HepG2 (cell line): ENCODE measurements around the gene LHFPL6. TPM values are rescaled to one million over a fixed set of nuclear protein-coding genes. Genes with fewer than 3 reads are reported as not detected.

Experiments used
- ATAC-seq: fragments of 200-7000 bp; cut with Tn5 transposase; 3 replicates; pipeline ENCODE4 v1.9.1; 2020; ENCODE audit warnings: mild to moderate bottlenecking, moderate library complexity
- BruUV-seq: library from RNA; stranded (reverse); fragments of 400-500 nt; replicated peaks from 2 replicates; lab custom pipeline; 2021; lab: Mats Ljungman, UMichigan
- CTCF ChIA-PET: fragments of 300-600 bp; formaldehyde crosslinking; extraction: SDS; loops from one replicate; lab custom pipeline; 2021; ENCODE audit warnings: low total read pairs, inconsistent platforms, low intra/inter-chr PET ratio; lab: Yijun Ruan, JAX
- POLR2A ChIA-PET: fragments of 350-600 bp; sonication (Branson Sonifier 250); formaldehyde crosslinking; loops from one replicate; lab custom pipeline; 2020; ENCODE audit warnings: antibody characterized with exemption, inconsistent platforms; lab: Yijun Ruan, JAX
- DNase-seq: peaks from one replicate; pipeline ENCODE4 v3.0.0-alpha.2; 2015; ENCODE audit warnings: low spot score
- FAIRE-seq: peaks from 3 replicates; lab custom pipeline; 2011; peaks lifted over from hg19 to GRCh38; lab: Jason Lieb, UNC
- H2AFZ ChIP-seq: one replicate; pipeline ENCODE4 v1.6.1; 2011; ENCODE audit warnings: low read length, inconsistent platforms
- H3K27ac ChIP-seq: fragments of 300-600 bp; 3 replicates; pipeline ENCODE4 v1.8.0; 2011; ENCODE audit warnings: mixed run types, mild to moderate bottlenecking, mixed read lengths, low read length, inconsistent platforms; ENCODE audit not compliant: insufficient read depth; ENCODE audit errors: extremely low read length
- H3K27me3 ChIP-seq, 2 experiments: fragments of 200-600 bp in 1 of 2; 2 replicates in 1 of 2; 3 replicates in 1 of 2; pipeline versions ENCODE4 v1.6.0 to v1.8.0; 2011; ENCODE audit warnings: low read length in 2 of 2, mild to moderate bottlenecking in 2 of 2, moderate library complexity in 2 of 2, inconsistent platforms in 1 of 2; ENCODE audit not compliant: insufficient read depth in 2 of 2, control insufficient read depth in 1 of 2
- H3K36me3 ChIP-seq, 2 experiments: fragments of 200-600 bp in 1 of 2; replicated peaks in 1 of 2; 2 replicates in 1 of 2; 3 replicates in 1 of 2; pipeline versions ENCODE4 v1.5.1 to v1.8.0; 2011; ENCODE audit warnings: low read length in 2 of 2, inconsistent platforms in 1 of 2; ENCODE audit not compliant: insufficient read depth in 2 of 2, control insufficient read depth in 1 of 2
- H3K4me1 ChIP-seq: 2 replicates; pipeline ENCODE4 v1.5.1; 2012; ENCODE audit warnings: low read length, inconsistent platforms; ENCODE audit not compliant: insufficient read depth
- H3K4me2 ChIP-seq: 2 replicates; pipeline ENCODE4 v1.6.0; 2011; ENCODE audit warnings: low read depth, low read length, inconsistent platforms
- H3K4me3 ChIP-seq, 3 experiments: fragments of 200-600 bp in 1 of 3; sonication (generic), shearing (Covaris generic) in 1 of 3; replicated peaks in 1 of 3; 2 replicates each; pipeline ENCODE4 v1.5.1; 2011 to 2016; ENCODE audit warnings: low read length in 3 of 3, inconsistent platforms in 2 of 3, low read depth in 2 of 3, mild to moderate bottlenecking in 2 of 3, control low read depth in 1 of 3, mixed read lengths in 1 of 3; ENCODE audit not compliant: insufficient read depth in 1 of 3
- H3K79me2 ChIP-seq: one replicate; pipeline ENCODE4 v1.6.1; 2011; ENCODE audit warnings: low read length, inconsistent platforms; ENCODE audit not compliant: insufficient read depth
- H3K9ac ChIP-seq: 2 replicates; pipeline ENCODE4 v1.6.0; 2011; ENCODE audit warnings: mild to moderate bottlenecking, low read depth, low read length, inconsistent platforms; ENCODE audit not compliant: insufficient read depth
- H3K9me3 ChIP-seq: 2 replicates; pipeline ENCODE4 v1.5.1; 2012; ENCODE audit warnings: mild to moderate bottlenecking, low read length
- H4K20me1 ChIP-seq: 2 replicates; pipeline ENCODE4 v1.6.0; 2011; ENCODE audit warnings: inconsistent platforms, mild to moderate bottlenecking, low read length, moderate library complexity; ENCODE audit not compliant: insufficient read depth
- GRHL1 ChIP-seq: sonication (generic); formaldehyde crosslinking; conservative IDR thresholded peaks from 2 replicates; pipeline ENCODE4 v1.8.0; 2022; ENCODE audit warnings: missing genetic modification reagents
- NR2F1 ChIP-seq, 2 experiments: fragments of 450-650 bp in 1 of 2; formaldehyde crosslinking in 1 of 2; IDR thresholded peaks; 2 replicates each; pipeline versions ENCODE4 v1.5.0 to v1.6.1; 2016 to 2020; ENCODE audit warnings: mild to moderate bottlenecking in 1 of 2, missing compliant biosample characterization in 1 of 2, missing genetic modification reagents in 1 of 2, moderate library complexity in 1 of 2
- PCBP1 ChIP-seq: fragments of 200-400 bp; formaldehyde crosslinking; IDR thresholded peaks from 2 replicates; pipeline ENCODE4 v1.6.1; 2017; ENCODE audit warnings: mild to moderate bottlenecking, low read depth, low read length, borderline replicate concordance
- ZBTB4 ChIP-seq: sonication (generic); formaldehyde crosslinking; IDR thresholded peaks from 2 replicates; pipeline ENCODE4 v1.4.0; 2020; ENCODE audit warnings: missing genetic modification reagents, mild to moderate bottlenecking, borderline replicate concordance
- ZC3H4 ChIP-seq: sonication (generic); formaldehyde crosslinking; IDR thresholded peaks from 2 replicates; pipeline ENCODE4 v1.4.0; 2020; ENCODE audit warnings: missing genetic modification reagents, borderline replicate concordance
- ZFP1 ChIP-seq: IDR thresholded peaks from 2 replicates; pipeline ENCODE4 v1.6.1; 2016
- ZNF101 ChIP-seq: sonication (generic); formaldehyde crosslinking; IDR thresholded peaks from 2 replicates; pipeline ENCODE4 v1.4.0; 2020; ENCODE audit warnings: mild to moderate bottlenecking, low read depth, missing genetic modification reagents, borderline replicate concordance
- WGBS: methylation state at CpG from one replicate; pipeline ENCODE4 v1.1.6; 2017; ENCODE audit warnings: low lambda C conversion rate; 5-methylcytosine and 5-hydroxymethylcytosine counted together
- in situ Hi-C: cut with HindIII; loops from 2 replicates; pipeline ENCODE4 v1.10.0; 2017; ENCODE audit warnings: low pct_unique_long_range_greater_than_20kb; ENCODE audit not compliant: extremely low pct_ligation_motif_present
- intact Hi-C: fragments of 100-400 bp; cut with micrococcal nuclease; formaldehyde crosslinking; loops from one replicate; pipeline ENCODE4 v1.10.0; 2022; ENCODE audit not compliant: unreplicated experiment
- polyA plus RNA-seq, 8 experiments: library from polyadenylated mRNA; depleted of rRNA in 3 of 8; stranded (reverse) in 7 of 8; unstranded in 1 of 8; fragments of >200 nt; fragmentation: Illumina TruSeq in 4 of 8; extraction: Trizol in 4 of 8; gene quantifications; 2 replicates each; pipeline versions ENCODE4 v1.2.1 to v1.2.3, GENCODE V29; 2011 to 2016; ENCODE audit warnings: low read depth in 4 of 8, missing spikeins in 1 of 8, mixed read lengths in 1 of 8; ENCODE audit not compliant: insufficient read depth in 1 of 8
- total RNA-seq, 5 experiments: library from RNA; depleted of rRNA; stranded (reverse); fragments of >200 nt; fragmentation: Illumina TruSeq; extraction: Trizol; gene quantifications; 2 replicates each; pipeline ENCODE4 v1.2.3, GENCODE V29; 2016; ENCODE audit warnings: low read depth in 1 of 5
- TF ChIP-seq, protein P1 (sequence below): IDR thresholded peaks from 2 replicates; pipeline ENCODE4 v1.6.1; 2012; ENCODE audit warnings: low read depth, low read length, improper control_type of control experiment

The LHFPL6 gene
- total and polyA plus RNA-seq, 2 of the 13 experiments (the other 11 are each of a cell fraction or from before 2014, with no cell fraction given) = not detected

- Histone ChIP-seq H2AFZ (no peak overlapping the region), H3K79me2 (no peaks in the 10 kb centered on the region), H3K9me3 (no peaks in the 10 kb centered on the region; the same call in 1 of the 2 replicates), H3K4me3 (no peak overlapping the region), H3K4me2 (no peak overlapping the region), H3K27ac (no peak overlapping the region), H4K20me1 (no peaks in the 10 kb centered on the region), H3K36me3 (no peaks in the 10 kb centered on the region), H3K9ac (no peak overlapping the region), H3K4me1 (no peaks in the 10 kb centered on the region), H3K27me3 (no peaks in the 10 kb centered on the region; a peak in 1 of 5 replicates)
- 17% methylated on average over 6 of the region's 6 CpGs for WGBS
- no TSS peak for BruUV-seq
- DNase-seq = no peak
- FAIRE-seq = no peak
- ChIA-PET POLR2A (no interaction called here), CTCF (no interaction called here)
- ATAC-seq = no peak
- no peak for TF ChIP-seq ZC3H4 (CRISPR knock-in tag)
- TF ChIP-seq ZNF101 (CRISPR knock-in tag) = no peak
- TF ChIP-seq PCBP1 = no peak
- no peak for TF ChIP-seq NR2F1 (CRISPR knock-in tag; IDR thresholded peaks at IDR 0.05)
- intact Hi-C loops = no loop called here
- in situ Hi-C loops = no loop called here
Measured at GRCh38 chr13:39349391-39349960, 253.5 kb downstream of the LHFPL6 start.

DNA sequence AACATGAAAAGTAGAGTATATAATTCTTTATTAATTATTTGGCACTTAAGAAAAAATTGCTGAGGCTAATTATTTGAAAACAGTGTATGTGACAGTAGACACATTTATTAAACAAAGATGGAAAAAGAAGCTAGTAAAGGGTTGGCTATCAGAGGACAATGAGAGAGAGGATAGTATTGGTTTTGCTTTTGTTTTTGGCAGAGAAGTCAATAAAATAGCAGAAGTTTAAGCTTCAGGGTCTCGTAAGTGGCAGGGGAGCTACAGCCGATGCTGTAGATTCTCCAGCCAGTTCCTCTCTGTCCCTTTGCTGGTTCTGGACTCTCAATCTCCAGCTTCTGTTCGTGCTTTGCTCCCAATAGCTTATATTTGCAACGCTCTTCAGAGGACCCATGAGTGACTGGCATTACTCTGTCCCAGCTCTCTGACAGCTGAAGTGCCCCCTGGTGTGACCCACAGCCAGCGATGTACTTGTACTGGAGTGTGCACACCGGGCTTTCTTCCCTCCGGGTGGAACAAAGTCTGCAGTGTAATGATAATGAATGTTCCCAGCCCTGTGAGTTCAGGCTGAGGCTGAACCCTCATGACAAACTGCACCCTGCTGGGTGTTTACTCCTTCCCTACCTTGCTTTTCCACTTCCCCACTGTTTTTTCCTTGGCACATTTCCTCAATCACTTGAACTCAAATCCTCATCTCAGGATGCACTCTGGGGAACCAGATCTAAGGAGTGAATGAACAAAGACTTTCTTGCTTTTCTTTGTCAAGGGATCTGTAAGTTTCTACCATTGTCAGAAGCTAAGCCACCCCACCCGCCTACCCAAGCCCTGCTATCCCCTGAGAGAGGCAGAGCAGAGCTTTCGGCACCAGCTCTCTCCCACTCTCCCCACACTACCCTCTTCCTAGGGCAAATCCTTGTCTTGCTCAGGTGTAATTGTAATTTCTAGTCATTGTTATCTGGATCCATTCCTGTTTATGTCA is 254.8 kb downstream of the LHFPL6 start:
- no peaks in the 10 kb centered on the region for H3K36me3 ChIP-seq
- BruUV-seq = no TSS peak
- H3K4me3 ChIP-seq = no peak overlapping the region
- no peaks in the 10 kb centered on the region for H3K9me3 ChIP-seq
- no peak for FAIRE-seq
- CTCF ChIA-PET = no interaction called here
- H4K20me1 ChIP-seq = no peaks in the 10 kb centered on the region
- H3K4me2 ChIP-seq = no peak overlapping the region
- intact Hi-C loops = no loop called here
- in situ Hi-C loops = no loop called here
- no peak overlapping the region for H3K9ac ChIP-seq
- ATAC-seq = no peak; the same call in 2 of the 3 replicates
- H3K79me2 ChIP-seq = no peaks in the 10 kb centered on the region
- POLR2A ChIA-PET = no interaction called here
- WGBS = 10% methylated on average over 9 of the region's 9 CpGs
- no peak overlapping the region for H2AFZ ChIP-seq
- H3K27ac ChIP-seq = no peak overlapping the region
- DNase-seq = no peak
- no peaks in the 10 kb centered on the region for H3K4me1 ChIP-seq
- H3K27me3 ChIP-seq = no peaks in the 10 kb centered on the region; a peak in 1 of 5 replicates
- TF ChIP-seq, protein P1, sequence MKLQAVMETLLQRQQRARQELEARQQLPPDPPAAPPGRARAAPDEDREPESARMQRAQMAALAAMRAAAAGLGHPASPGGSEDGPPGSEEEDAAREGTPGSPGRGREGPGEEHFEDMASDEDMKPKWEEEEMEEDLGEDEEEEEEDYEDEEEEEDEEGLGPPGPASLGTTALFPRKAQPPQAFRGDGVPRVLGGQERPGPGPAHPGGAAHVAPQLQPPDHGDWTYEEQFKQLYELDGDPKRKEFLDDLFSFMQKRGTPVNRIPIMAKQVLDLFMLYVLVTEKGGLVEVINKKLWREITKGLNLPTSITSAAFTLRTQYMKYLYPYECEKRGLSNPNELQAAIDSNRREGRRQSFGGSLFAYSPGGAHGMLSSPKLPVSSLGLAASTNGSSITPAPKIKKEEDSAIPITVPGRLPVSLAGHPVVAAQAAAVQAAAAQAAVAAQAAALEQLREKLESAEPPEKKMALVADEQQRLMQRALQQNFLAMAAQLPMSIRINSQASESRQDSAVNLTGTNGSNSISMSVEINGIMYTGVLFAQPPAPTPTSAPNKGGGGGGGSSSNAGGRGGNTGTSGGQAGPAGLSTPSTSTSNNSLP = no peak
- TF ChIP-seq ZFP1 (CRISPR knock-in tag) (no peak), ZBTB4 (no peak), GRHL1 (no peak)
